GM18520 (cell line): ENCODE measurements around the gene MEF2C.
"Not testable (repeated sequence)": the region's sequence is repeated elsewhere in the genome, so short reads cannot be mapped to it uniquely, and the experiment has no call there.

ENCODE experiments used
- ATAC-seq: cut with Tn5 transposase; IDR thresholded peaks from one replicate; pipeline ENCODE4 v1.9.1; 2021; ENCODE audit not compliant: unreplicated experiment

The MEF2C gene

DNA sequence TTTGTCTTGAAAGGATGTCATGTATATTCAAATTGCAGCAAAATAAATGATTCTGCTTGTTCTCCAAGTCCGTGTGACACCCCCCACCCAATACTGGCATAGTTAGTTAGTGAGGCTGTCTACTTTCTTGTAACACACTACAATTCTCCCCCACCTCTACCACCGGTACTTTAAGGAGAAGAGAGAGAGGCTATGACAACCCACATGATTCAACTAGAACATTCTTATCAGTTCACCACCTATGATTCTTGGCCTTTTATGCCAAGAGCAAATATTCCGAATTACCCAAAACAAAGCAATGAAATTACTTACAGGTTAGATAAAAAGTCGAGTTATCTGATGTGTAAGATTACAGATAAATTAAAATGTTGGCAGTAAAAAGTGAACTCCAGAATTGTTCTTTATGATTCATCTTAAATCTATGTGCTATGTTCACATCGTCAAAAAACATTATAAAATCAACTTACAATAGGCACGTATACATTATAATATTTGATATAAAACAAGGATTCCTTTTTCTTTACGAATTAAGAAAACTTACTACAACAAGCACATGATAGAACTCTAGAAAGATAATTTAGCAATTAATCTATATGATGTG lies 14.4 kb downstream of the MEF2C start:
- ATAC-seq, result no peak

DNA sequence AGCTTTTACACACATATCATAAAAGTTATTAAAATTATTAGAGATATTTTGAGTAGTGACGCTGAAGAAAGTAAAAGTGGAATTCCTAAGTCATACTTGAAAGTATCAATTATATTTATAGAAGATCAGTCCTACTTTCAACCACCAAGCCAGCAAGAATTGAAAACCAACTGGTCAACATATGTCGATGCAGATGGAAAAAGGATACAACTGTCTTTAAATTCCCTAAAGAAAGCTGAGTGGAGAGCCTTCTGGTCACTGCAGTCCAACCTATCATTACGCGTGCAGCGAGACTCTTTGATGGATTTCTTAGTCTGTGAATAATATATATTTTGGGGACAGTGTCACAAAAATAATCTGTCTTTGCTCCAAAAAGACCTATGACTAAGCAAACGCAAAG lies 15.3 kb downstream of the MEF2C start:
- no peak for ATAC-seq

DNA sequence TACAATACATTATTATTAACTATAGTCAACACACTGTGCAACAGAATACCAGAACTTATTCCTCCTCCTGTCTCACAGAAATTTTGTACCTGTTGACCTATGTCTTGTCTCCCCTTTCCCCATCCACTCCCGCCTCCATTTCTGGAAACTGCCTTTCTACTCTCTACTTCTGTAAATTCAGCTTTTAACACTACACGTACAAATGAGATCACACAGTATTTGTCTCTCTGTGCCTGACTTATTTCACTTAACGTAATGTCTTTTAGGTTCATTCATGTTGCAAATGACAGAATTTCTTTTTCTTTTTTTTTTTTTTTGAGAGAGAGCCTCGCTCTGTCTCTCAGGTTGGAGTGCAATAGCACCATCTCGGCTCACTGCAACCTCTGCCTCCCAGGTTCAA lies 19.5 kb downstream of the MEF2C start:
- no peak for ATAC-seq

DNA sequence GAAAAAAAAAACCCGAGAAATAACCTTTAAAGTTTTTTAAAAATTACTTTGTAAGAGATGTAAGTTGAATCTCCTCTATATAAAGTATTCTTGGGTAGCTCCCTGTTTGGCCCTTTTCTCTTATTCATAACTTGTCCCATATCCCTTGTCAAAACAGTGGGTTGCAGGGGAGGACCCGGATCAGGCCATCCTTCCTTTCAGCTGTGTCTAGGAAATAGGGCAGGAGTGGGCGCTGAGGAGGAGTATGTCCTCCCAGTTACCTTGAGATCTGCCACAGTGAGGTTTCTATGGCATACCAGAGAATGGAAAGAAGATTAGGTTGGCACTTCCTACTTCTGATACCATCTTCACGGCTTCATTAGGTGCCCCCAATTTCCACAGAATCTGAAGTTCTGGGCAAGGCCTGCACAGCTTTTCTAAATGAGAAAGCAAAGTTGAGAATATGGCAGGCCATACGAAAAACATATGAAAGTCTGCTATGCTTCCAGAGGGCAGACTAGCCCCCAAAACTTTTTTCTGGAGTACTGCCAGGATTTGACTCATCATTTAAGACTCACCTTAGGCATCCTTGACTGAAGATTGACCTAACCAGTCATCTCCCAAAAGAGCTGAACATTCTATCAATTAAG lies 20.3 kb downstream of the MEF2C start:
- ATAC-seq, result no peak

DNA sequence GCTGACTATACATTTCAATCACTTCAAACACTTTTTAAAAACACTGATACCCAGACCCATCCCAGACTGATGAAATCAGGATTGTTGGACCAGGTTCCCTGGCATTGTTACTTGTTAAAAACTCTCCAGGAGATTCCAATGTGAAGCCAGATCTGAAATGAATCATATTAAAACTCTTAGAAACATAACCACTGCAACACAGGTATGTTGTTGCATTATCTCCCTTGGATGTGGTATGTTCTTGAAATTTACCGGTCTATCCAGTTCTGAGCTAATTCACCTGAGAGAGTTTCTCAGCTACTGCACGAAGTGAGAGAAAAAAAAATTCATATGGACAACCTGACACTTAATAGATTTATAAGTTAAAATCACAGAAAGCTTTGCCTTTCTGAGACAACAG lies 21.8 kb downstream of the MEF2C start:
- ATAC-seq, result no peak

DNA sequence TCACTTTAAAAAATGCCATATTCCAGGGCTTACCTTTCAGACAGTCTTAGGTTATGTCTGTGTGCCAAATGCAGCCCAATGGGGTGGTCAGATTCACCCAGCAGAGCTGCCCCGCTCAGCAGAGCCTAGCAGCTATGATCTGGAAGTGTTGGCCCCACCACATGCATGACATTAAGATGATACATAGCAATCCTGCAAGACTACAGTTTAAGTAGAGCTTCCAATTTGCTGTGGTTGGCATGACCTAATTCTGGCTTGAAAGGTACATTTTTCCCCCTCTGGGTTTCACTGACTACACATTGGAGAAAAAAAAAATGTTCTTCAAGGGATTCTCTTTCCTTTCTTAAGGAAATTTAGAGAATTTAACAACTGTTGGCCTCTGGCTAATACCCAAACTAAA lies 22.5 kb downstream of the MEF2C start:
- ATAC-seq, result no peak

DNA sequence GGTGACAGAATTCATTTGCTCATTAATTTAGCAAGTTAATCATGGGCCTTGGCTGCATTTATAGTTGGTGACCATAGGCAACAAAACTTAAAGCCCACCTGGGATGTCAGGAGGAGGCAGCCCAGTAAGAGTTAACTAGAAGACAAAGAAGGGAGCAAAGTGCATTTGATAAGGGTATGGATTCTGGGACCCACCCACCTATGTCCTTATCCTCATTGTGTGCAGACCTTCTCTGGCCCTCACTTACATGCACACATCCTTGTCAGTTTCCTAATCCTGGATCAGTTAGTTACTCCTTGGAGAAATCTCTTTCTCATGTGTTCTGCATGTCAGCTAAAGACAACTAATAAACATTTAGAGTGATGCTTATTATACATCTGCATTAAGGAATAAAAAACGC lies 24.6 kb downstream of the MEF2C start:
- no peak for ATAC-seq

DNA sequence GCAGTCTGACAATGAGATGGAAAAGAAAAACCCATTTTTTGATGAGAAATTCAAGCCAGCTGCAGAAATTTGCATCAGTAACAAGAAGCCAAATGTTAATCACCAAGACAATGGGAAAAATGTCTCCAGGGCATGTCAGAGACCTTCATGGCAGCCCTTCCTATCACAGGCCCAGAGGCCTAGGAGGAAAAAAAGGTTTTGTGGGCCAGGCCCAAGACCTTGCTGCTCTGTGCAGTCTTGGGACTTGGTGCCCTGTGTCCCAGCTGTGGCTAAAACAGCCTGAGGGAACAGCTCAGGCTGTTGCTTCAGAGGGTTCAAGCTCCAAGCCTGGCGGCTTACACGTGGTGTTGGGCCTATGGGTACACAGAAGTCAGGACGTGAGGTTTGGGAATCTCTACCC lies 26.6 kb downstream of the MEF2C start:
- ATAC-seq, result not testable (repeated sequence)

DNA sequence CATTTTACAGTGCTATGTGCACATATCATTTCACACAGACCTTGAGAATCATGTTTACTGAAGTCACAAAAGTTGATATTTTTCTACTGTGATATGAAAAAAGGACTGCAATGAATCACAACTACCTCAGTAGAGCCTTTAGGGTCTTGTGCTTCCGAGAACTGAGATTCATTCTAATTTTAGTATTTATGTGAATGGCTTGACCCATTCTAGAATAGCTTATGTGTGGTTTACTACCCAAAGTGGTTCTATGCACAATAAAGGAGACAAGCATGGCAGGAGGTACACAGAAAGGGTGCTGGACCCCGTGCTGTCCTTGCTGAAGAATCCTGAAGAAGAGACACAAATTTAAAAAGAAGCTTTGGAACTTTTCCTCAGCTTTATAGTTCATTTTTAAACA lies 28.2 kb downstream of the MEF2C start:
- no peak for ATAC-seq

DNA sequence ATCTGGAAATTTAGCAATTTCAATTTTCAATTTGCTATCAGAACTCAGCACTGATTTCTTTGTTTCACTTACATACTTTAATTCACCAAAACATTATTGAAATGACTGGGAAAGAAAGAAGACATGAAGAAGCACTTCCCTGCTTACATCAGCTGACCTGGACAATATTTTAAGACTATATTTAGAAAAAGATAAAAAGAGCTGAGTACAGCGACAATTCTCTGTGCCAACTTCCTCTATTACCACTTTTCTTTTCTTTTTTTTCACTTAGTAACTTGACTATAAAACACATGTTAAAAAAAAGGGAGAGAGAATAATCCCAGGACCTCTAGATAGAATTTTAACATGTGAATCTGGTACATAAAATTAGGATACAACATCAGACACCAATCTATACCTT lies 35.6 kb downstream of the MEF2C start:
- no peak for ATAC-seq

DNA sequence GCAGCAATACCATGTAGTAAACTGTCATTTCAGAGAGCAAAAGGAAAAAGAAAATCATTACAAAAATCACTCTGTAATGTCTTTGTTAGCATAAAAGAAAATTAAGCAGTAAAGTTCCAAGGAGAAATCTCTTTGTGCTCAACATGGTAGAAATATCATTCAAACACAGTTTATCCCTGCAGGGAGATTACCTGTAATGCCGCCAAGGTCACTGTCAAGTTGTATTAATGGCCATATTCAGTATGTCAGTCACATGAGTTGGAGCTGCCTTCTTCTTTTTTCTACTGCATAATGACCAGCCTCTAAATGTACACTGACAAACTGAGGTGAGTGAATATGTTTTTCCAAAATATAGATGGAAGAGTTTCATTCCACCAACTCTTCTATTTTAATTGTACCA lies 36.5 kb downstream of the MEF2C start:
- ATAC-seq, result no peak

DNA sequence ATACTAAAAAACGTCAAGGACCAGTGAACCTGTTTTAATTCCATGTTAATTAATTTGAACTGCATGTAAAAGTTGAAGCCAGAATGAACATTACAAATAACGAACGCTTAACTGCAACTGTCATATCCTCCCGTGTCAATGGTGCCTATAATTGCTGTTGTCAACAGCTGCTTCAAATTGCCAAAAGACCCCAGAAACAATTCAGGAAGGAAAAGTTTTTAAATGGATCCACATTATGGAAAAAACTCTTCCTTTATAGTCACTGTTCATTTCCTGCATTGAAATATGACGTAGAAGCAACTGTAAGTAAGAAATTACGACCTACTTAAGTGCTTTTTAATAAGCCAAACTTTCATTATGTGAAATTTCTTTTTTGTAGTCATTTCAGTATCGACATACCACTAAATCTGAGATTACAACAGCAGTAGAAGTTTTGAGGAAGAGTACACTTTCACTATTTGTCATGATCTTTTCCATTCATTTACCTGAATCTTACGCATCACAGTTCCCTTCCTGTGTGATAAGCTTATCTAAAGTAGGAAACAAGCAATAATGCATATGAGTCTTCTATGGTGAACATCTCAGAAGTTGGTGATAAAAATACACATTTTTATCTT lies 37.8 kb downstream of the MEF2C start:
- peak; percentile 76 for ATAC-seq

DNA sequence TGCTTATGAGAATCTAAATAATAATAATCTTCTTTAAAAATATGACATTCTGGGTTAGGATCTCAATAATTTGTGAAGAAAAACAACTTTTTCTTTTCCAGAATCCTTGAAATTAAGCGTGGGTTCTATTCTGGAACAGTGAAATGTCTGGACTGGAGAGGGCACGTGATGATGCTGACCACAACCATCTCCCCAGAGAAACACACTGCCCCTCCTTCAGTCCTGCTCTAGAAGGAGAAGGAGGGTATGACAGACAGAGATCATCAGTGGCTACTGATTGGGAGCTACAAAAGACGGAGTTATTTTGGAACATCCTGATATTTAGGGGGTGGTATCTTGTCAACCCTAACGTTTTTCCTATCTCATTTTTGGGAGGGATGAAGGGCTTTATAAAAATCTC lies 40.2 kb downstream of the MEF2C start:
- no peak for ATAC-seq

DNA sequence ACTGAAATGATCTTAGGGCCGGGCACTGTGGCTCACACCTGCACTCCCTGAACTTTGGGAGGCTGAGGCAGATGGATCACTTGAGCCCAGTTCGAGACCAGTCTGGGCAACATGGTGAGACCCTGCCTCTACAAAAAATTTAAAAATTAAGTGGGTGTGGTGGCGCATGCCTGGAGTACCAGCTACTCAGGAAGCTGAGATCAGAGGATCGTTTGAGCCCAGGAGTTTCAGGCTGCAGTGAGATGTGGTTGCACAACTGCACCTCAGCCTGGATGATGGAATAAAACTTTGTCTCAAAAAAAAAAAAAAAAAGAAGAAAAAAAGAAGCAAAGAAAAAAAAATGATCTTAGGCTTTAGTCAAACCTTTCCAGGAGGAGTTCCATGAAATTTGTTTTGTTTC lies 41.8 kb downstream of the MEF2C start:
- ATAC-seq, result no peak

DNA sequence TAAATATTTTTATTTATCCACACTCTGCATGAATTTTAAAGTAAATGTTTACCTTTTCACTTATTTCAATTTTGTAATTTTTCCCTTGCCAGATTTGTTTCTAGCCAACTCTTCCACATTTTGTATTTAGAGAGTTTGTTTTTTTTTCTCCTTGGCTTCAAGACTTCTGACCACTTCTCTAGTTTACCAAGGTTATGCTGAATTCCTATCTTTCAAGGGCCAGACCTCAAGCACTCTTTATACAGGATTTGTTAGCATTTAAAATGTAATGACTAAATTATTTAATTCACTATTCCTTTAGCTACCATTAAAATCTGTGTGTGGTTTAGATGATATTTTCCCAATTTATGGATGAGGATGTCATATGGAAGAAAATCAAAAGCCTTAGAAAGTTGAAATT lies 42.5 kb downstream of the MEF2C start:
- ATAC-seq, result no peak

DNA sequence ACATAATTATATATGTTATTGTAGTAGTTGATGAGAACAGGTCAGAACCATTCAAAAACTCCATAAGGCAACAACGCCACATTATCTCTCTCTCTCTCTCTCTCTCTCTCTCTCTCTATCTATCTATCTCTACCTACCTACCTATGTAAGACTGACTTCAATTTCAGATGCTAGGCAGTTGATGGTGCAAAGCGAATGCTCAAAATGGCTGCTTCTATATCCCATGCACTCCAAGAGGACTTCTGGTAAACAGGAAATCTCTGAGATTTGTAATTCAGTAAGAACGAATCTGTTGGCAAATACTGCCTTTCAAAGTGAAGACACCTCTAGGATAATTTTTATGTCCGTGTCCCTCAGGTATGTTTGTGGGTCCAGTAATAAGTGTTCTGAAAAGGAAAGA lies 43.7 kb downstream of the MEF2C start:
- ATAC-seq, result no peak

DNA sequence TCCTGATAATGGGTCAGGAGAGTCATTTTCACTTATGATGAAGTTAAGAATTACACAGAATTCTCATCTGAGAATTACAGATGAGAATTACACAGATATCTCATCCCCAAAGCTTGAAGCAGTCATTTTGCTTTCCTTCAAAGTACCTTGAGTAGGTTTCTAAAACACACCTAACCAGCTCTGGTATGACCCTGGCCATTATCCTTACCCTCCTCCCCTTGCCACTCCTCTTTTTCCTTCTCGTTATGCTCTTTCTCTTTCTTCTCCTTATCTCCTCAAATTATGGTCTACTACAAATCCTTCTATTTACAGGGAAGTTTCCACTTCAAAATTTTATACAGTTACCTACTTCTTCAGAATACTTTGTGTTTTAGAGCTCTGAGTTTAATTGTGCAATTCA lies 44.5 kb downstream of the MEF2C start:
- ATAC-seq, result no peak

DNA sequence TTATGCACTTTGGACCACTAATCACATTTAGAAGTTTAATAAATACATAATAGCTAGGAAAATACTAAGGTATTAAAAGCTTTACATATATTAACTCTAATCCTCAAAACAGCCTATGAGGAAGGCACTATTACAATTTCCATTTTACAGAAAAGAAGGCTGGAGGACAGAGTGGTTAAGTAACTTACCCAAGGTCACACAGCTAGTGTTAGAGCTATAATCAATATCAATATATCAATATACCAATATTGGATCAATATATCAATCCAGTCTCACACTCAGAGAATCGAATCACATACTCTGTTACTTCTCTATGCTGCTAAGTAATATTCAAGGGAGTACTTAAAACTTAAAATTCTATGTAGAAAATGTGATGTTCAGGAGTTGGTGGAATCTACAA lies 45.2 kb downstream of the MEF2C start:
- no peak for ATAC-seq

DNA sequence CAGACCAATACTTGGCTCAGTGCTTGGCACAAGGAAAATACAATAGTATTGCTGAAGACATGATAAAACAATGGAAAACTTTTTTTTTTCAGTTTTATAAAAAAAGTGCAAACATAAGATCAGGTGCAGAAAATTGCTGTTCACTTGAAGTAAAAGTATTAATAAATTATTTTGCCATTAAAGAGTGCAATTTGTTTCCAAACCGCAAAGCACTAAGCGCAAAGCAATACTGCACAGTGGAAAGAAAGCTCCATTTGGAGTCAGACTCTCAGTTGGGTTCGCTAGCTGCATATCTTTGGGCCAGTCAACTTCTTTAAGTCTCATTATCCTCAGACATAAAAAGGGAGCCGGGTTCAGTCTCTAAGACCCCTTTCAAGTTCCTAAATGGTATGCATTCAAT lies 45.8 kb downstream of the MEF2C start:
- no peak for ATAC-seq

DNA sequence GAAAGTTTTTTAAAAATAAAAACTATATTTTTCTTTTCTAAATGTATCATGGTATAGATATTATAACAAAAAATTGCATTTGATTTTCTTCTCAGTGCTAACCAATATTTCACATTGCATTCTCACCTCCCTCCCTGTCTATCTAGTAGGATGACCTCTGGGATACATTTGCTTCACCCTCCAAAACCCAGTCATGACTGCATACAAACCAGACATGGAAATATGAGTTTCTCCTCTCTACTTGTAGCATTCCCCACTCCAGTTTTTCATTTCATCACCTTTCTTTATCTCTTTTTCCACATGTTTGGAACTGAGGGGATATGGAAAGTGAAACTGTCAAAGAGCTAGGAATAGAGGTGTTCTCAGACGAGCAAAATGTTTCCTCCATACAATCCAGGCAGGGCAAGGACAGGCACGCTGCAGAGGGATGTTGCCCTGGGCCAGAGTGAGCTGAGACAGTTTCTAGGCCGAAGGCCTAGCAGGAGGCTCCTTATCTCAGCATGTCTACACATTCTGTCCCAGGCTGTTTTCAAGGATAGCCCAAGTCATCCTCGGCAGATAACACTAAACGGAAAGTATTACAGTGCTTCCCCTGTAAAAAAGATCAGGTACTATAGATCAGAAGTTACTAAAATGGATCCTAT lies 46.7 kb downstream of the MEF2C start:
- no peak for ATAC-seq

DNA sequence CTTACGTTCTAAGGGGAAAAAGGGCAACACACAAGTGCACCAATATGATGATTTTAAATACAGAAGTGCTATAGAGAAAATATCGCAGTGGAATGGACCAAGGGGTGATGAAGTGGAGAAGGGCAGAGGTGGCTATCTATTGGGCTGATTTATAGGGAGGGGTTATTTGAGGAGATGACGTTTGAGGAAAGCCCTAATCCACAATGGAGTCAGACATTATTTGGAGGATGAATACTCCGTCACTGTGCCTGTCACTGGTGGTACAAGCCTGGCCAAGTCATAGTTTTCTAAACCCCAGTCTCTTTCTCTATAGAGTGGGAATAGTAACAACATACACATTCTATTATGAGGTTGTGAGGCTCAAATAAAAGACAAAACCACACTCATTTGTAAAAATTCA lies 48.5 kb downstream of the MEF2C start:
- ATAC-seq, result no peak

DNA sequence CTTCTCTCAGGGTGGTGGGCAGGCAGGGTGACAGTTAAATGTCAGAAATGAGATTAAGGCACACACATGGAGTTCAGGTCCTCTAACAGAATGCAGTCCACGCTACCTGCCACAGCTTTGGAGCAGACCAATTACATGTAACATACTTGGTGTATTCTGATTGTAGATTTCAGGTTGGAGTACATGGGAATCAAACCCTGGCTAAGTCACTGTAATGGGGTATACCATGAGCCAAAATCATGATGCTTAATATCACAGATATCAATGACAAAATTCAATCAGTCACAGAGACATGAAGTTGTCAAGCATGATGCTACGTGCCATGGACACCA lies 48.9 kb downstream of the MEF2C start:
- ATAC-seq, result no peak
